Natural killer cell (primary cell): ENCODE results near the gene SP6. TPM values are rescaled to one million over a fixed set of nuclear protein-coding genes. Genes with fewer than 3 reads are reported as not detected.
A peak's percentile ranks its signal among the peaks of the same experiment; 100 is the strongest.

Experiments
- ATAC-seq, 3 donors: fragments of 150-1000 bp in 2 of 3; fragments of 200-7000 bp in 1 of 3; cut with Tn5 transposase; 1 replicate in 1 of 3; 2 replicates in 2 of 3; pipeline ENCODE4 v1.10.0; 2021; ENCODE audit warnings: mild to moderate bottlenecking in 2 of 3, moderate library complexity in 2 of 3
- DNase-seq, 2 donors: peaks; one replicate each; pipeline versions ENCODE4 v3.0.0 to v3.0.0-alpha.2; 2013 to 2021; ENCODE audit warnings: mixed read lengths in 1 of 2
- H3K27ac ChIP-seq: one replicate; pipeline ENCODE4 v1.5.1; 2013; ENCODE audit warnings: mild to moderate bottlenecking, low read length
- H3K27me3 ChIP-seq: one replicate; pipeline ENCODE4 v1.6.1; 2013; ENCODE audit warnings: low read length; ENCODE audit not compliant: control insufficient read depth, insufficient read depth
- H3K36me3 ChIP-seq: one replicate; pipeline ENCODE4 v1.6.1; 2013; ENCODE audit warnings: low read length; ENCODE audit not compliant: control insufficient read depth, insufficient read depth
- H3K4me1 ChIP-seq: one replicate; pipeline ENCODE4 v1.6.1; 2013; ENCODE audit warnings: low read length; ENCODE audit not compliant: control insufficient read depth, insufficient read depth
- H3K4me3 ChIP-seq: one replicate; pipeline ENCODE4 v1.5.1; 2013; ENCODE audit warnings: low read length
- H3K9me3 ChIP-seq: one replicate; pipeline ENCODE4 v1.6.1; 2013; ENCODE audit warnings: low read length; ENCODE audit not compliant: control insufficient read depth, insufficient read depth
- H3K27ac Mint-ChIP-seq, 2 donors: one replicate each; pipeline ENCODE4 v1.8.0; 2022; ENCODE audit warnings: mild to moderate bottlenecking in 2 of 2, mixed read lengths in 2 of 2, moderate library complexity in 1 of 2
- H3K27me3 Mint-ChIP-seq, 2 donors: one replicate each; pipeline ENCODE4 v1.8.0; 2022; ENCODE audit warnings: low read depth in 2 of 2, mixed read lengths in 2 of 2
- H3K36me3 Mint-ChIP-seq: one replicate; pipeline ENCODE4 v1.8.0; 2022; ENCODE audit warnings: mixed read lengths
- H3K4me1 Mint-ChIP-seq, 2 donors: one replicate each; pipeline ENCODE4 v1.8.0; 2022; ENCODE audit warnings: mixed read lengths in 2 of 2
- H3K4me3 Mint-ChIP-seq: one replicate; pipeline ENCODE4 v1.8.0; 2022; ENCODE audit warnings: mild to moderate bottlenecking, moderate library complexity, mixed read lengths
- H3K9me3 Mint-ChIP-seq, 2 donors: one replicate each; pipeline ENCODE4 v1.8.0; 2022; ENCODE audit warnings: mixed read lengths in 2 of 2
- WGBS: methylation state at CpG from one replicate; pipeline ENCODE4 v1.1.7; 2013; ENCODE audit warnings: missing lambda C conversion rate; ENCODE audit not compliant: insufficient coverage; 5-methylcytosine and 5-hydroxymethylcytosine counted together
- intact Hi-C: fragments of 100-400 bp; cut with micrococcal nuclease; formaldehyde crosslinking; loops from one replicate; pipeline ENCODE4 v1.14.2; 2022
- total RNA-seq, 4 donors: library from RNA; stranded (reverse); fragments of 120-200 nt in 1 of 4; gene quantifications; one replicate each; pipeline versions ENCODE4 v1.2.3 to v1.2.4, GENCODE V29; 2013 to 2022
- TF ChIP-seq, protein P1 (sequence below): fragments of 200-600 bp; IDR thresholded peaks from one replicate; pipeline ENCODE4 v1.8.0; 2022; ENCODE audit warnings: antibody characterized with exemption

SP6 gene
- total RNA-seq, 3 donors from 2014 or later (not counting 1 experiment from before 2014, with no cell fraction given), result 0.09 TPM; not detected in 1

DNA sequence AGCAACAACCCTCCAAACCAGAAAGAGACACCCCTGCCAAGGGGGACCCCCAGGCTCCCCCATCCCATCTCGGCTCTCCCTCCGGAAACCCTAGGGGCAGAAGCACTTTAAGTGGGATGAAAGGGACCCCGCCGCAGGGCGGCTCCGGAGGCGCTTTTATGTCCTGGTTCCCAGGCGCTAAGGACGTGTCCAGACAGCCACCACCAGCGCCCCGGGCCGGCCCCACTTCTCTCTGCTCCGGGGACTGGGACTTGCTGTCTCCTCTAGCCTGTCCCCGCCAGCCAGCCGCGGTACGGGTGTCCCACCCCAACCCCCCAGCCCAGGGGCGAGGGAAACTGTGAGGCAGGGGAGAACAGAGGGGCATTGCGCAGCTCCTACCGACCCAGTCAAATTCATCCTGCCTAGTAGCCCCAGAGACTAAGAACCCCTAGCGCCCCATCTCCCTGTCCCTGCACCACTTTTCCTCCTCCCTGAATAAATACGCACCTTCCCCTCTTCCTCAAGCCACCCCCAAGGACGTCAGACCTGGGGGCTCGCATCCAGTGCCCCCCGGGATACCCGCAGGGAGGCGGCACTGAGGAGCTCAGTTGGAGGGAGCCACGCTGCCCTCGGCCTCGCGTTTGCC is 4.1 kb downstream of the SP6 start:
- intact Hi-C loops, result no loop called here
- Histone ChIP-seq H3K27me3 (peaks cover 44% of the 10 kb centered on the region), H3K4me1 (peaks cover 15% of the 10 kb centered on the region), H3K27ac (no peak overlapping the region), H3K36me3 (no peaks in the 10 kb centered on the region), H3K4me3 (no peak overlapping the region), H3K9me3 (no peaks in the 10 kb centered on the region)
- WGBS, result 20% methylated on average over 31 of the region's 31 CpGs
- Mint-ChIP-seq H3K4me1 (peaks cover 6 to 22% of the 10 kb centered on the region in 2 donors), H3K27me3 (peaks cover 25 to 57% of the 10 kb centered on the region in 2 donors), H3K9me3 (no peaks in the 10 kb centered on the region), H3K36me3 (no peaks in the 10 kb centered on the region), H3K27ac (no peak overlapping the region), H3K4me3 (no peak overlapping the region)
- TF ChIP-seq, protein P1, sequence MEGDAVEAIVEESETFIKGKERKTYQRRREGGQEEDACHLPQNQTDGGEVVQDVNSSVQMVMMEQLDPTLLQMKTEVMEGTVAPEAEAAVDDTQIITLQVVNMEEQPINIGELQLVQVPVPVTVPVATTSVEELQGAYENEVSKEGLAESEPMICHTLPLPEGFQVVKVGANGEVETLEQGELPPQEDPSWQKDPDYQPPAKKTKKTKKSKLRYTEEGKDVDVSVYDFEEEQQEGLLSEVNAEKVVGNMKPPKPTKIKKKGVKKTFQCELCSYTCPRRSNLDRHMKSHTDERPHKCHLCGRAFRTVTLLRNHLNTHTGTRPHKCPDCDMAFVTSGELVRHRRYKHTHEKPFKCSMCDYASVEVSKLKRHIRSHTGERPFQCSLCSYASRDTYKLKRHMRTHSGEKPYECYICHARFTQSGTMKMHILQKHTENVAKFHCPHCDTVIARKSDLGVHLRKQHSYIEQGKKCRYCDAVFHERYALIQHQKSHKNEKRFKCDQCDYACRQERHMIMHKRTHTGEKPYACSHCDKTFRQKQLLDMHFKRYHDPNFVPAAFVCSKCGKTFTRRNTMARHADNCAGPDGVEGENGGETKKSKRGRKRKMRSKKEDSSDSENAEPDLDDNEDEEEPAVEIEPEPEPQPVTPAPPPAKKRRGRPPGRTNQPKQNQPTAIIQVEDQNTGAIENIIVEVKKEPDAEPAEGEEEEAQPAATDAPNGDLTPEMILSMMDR, result no peak
- DNase-seq (no peak), ATAC-seq (no peak)

DNA sequence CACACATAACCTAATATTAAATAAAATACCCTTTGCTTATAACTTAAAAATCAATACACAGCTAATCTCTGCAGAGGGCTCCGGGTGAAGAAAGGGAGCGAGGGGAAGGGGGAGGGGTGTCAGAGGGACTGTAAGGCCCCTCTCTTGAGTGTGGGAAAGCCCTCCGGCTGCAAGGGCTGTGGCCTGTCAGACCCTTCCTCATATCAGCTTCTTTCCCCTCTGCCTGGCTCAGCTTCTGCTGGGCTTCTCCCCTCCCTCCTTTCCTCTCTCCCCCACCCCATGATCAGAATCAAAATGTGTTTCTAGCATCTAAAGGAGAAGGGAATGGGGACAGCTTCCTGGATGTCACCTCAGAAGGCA is 5.3 kb downstream of the SP6 start:
- Mint-ChIP-seq H3K4me3 (no peak overlapping the region), H3K9me3 (no peaks in the 10 kb centered on the region), H3K27me3 (peaks cover 23 to 54% of the 10 kb centered on the region in 2 donors), H3K4me1 (peaks cover 10 to 26% of the 10 kb centered on the region in 2 donors), H3K36me3 (no peaks in the 10 kb centered on the region), H3K27ac (no peak overlapping the region)
- H3K9me3 ChIP-seq, result no peaks in the 10 kb centered on the region
- no peak overlapping the region for H3K27ac ChIP-seq
- 100% methylated on average over 1 of the region's 3 CpGs for WGBS
- peaks cover 37% of the 10 kb centered on the region for H3K27me3 ChIP-seq
- intact Hi-C loops, result no loop called here
- H3K4me3 ChIP-seq, result no peak overlapping the region
- DNase-seq (no peak), ATAC-seq (no peak)
- no peaks in the 10 kb centered on the region for H3K36me3 ChIP-seq
- peaks cover 15% of the 10 kb centered on the region for H3K4me1 ChIP-seq
- TF ChIP-seq, protein P1, result no peak

DNA sequence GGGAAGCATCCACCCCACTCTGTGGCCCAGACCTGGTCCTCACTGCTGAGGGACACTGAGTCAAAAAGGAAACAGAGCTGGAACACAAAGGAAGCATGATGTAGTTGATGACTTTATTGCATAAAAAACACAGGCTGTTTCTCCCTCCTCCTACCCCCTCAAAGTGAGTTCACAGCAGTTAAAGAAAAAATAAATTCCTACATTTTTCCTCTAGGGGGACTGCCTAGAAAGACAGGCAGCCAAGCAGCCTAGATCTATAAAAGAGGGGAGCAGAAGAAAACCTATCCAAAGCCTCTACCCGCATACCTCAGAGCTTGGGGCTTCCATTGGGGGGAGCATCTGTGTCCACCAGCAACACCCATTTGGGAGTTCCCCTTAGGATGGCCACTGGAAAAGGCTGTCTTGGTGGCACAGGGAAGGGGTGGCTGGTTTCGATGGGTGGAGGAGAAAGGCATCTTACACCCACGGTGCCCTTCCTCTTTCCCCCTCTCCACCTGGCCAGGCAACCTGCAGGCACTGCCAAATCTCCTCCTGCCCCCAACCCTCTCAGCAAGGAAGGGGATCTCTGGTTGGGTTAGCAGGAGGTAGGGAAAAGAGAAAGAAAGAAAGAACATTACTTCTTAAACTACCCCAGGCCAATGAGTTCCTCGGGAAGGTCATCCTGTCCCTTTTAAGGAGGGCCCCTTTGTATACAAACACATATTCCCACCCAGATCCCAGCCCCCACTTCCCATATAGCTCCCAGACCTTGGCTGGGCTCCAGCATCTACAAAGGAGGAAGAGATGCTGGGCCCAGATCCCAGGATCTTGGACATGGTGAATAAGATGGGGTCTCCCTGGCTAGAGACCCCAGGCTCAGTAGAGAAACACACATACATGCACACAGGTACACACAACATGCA is 5.9 kb downstream of the SP6 start:
- Mint-ChIP-seq H3K4me1 (peaks cover 13 to 26% of the 10 kb centered on the region in 2 donors), H3K4me3 (no peak overlapping the region), H3K27ac (no peak overlapping the region), H3K27me3 (peaks cover 23 to 48% of the 10 kb centered on the region in 2 donors), H3K36me3 (no peaks in the 10 kb centered on the region), H3K9me3 (no peaks in the 10 kb centered on the region)
- Histone ChIP-seq H3K9me3 (no peaks in the 10 kb centered on the region), H3K4me1 (peaks cover 15% of the 10 kb centered on the region), H3K4me3 (no peak overlapping the region), H3K27me3 (peaks cover 31% of the 10 kb centered on the region), H3K27ac (no peak overlapping the region), H3K36me3 (no peaks in the 10 kb centered on the region)
- peak in 1 of 2 donors; percentile 15 for DNase-seq
- intact Hi-C loops, result no loop called here
- WGBS, result 65% methylated on average over 2 of the region's 4 CpGs
- TF ChIP-seq, protein P1, result no peak
- no peak for ATAC-seq
